H9 (cell line): ENCODE data around the gene RSBN1L. TPM values are rescaled to one million over a fixed set of nuclear protein-coding genes. Genes with fewer than 3 reads are reported as not detected.

Experiments
- DNase-seq: peaks from one replicate; pipeline ENCODE4 v3.0.0-alpha.2; 2017
- H2AFZ ChIP-seq: one replicate; pipeline ENCODE4 v1.6.1; 2013; ENCODE audit warnings: mild to moderate bottlenecking, low read length, control low read depth, moderate library complexity
- H2AK5ac ChIP-seq: 2 replicates; pipeline ENCODE4 v1.6.1; 2013; ENCODE audit warnings: low read length, control low read depth, mixed read lengths; ENCODE audit not compliant: insufficient read length
- H2BK120ac ChIP-seq: one replicate; pipeline ENCODE4 v1.6.1; 2013; ENCODE audit warnings: low read depth, mild to moderate bottlenecking, low read length, control low read depth, inconsistent platforms; ENCODE audit not compliant: poor library complexity, severe bottlenecking
- H2BK12ac ChIP-seq: 2 replicates; pipeline ENCODE4 v1.6.1; 2013; ENCODE audit warnings: low read length, control low read depth, mixed read lengths, low read depth; ENCODE audit not compliant: insufficient read length
- H2BK15ac ChIP-seq: 2 replicates; pipeline ENCODE4 v1.6.1; 2013; ENCODE audit warnings: low read depth, low read length, control low read depth
- H2BK20ac ChIP-seq: one replicate; pipeline ENCODE4 v1.6.1; 2013; ENCODE audit warnings: low read depth, mild to moderate bottlenecking, low read length, control low read depth, inconsistent platforms; ENCODE audit not compliant: poor library complexity, severe bottlenecking
- H2BK5ac ChIP-seq: 2 replicates; pipeline ENCODE4 v1.6.1; 2013; ENCODE audit warnings: low read length, control low read depth, mixed read lengths; ENCODE audit not compliant: insufficient read length
- H3K14ac ChIP-seq: 2 replicates; pipeline ENCODE4 v1.6.1; 2013; ENCODE audit warnings: low read length, control low read depth; ENCODE audit not compliant: insufficient read depth
- H3K18ac ChIP-seq: 2 replicates; pipeline ENCODE4 v1.6.1; 2013; ENCODE audit warnings: low read depth, mild to moderate bottlenecking, mixed read lengths, low read length, control low read depth; ENCODE audit not compliant: insufficient read length
- H3K23ac ChIP-seq: 2 replicates; pipeline ENCODE4 v1.6.1; 2013; ENCODE audit warnings: low read length, control low read depth, mixed read lengths, low read depth; ENCODE audit not compliant: insufficient read length
- H3K23me2 ChIP-seq: 2 replicates; pipeline ENCODE4 v1.6.1; 2013; ENCODE audit warnings: low read depth, mild to moderate bottlenecking, mixed read lengths, low read length, control low read depth; ENCODE audit not compliant: insufficient read length, poor library complexity, severe bottlenecking
- H3K27ac ChIP-seq: 2 replicates; pipeline ENCODE4 v1.5.1; 2013; ENCODE audit warnings: low read length, control low read depth, mixed read lengths, low read depth; ENCODE audit not compliant: insufficient read length
- H3K27me3 ChIP-seq: 2 replicates; pipeline ENCODE4 v1.6.1; 2013; ENCODE audit warnings: low read length, control low read depth, inconsistent platforms; ENCODE audit not compliant: insufficient read depth
- H3K4ac ChIP-seq: 2 replicates; pipeline ENCODE4 v1.6.1; 2013; ENCODE audit warnings: low read depth, mild to moderate bottlenecking, control low read depth, inconsistent platforms, low read length, moderate library complexity
- H3K4me1 ChIP-seq: 2 replicates; pipeline ENCODE4 v1.6.1; 2013; ENCODE audit warnings: low read length, control low read depth, inconsistent platforms; ENCODE audit not compliant: insufficient read depth
- H3K4me2 ChIP-seq: 2 replicates; pipeline ENCODE4 v1.6.1; 2013; ENCODE audit warnings: low read length, control low read depth, mixed read lengths; ENCODE audit not compliant: insufficient read length, insufficient read depth
- H3K56ac ChIP-seq: 2 replicates; pipeline ENCODE4 v1.6.1; 2013; ENCODE audit warnings: low read depth, mild to moderate bottlenecking, mixed read lengths, low read length, control low read depth; ENCODE audit not compliant: insufficient read length
- H3K79me1 ChIP-seq: 2 replicates; pipeline ENCODE4 v1.6.1; 2013; ENCODE audit warnings: low read depth, mild to moderate bottlenecking, moderate library complexity, low read length, control low read depth, inconsistent platforms; ENCODE audit not compliant: insufficient read depth, poor library complexity, severe bottlenecking
- H3K79me2 ChIP-seq: 2 replicates; pipeline ENCODE4 v1.6.1; 2013; ENCODE audit warnings: low read length, control low read depth, inconsistent platforms; ENCODE audit not compliant: insufficient read depth
- H3K9ac ChIP-seq: 2 replicates; pipeline ENCODE4 v1.6.1; 2013; ENCODE audit warnings: low read length, control low read depth, mixed read lengths; ENCODE audit not compliant: insufficient read length; ENCODE audit errors: extremely low read depth
- H3K9me3 ChIP-seq: one replicate; pipeline ENCODE4 v1.6.1; 2013; ENCODE audit warnings: low read depth, low read length, inconsistent platforms; ENCODE audit not compliant: control insufficient read depth
- H3T11ph ChIP-seq: one replicate; pipeline ENCODE4 v1.6.1; 2013; ENCODE audit warnings: mild to moderate bottlenecking, low read length, control low read depth, inconsistent platforms
- H4K20me1 ChIP-seq: one replicate; pipeline ENCODE4 v1.6.1; 2013; ENCODE audit not compliant: control insufficient read depth, insufficient read length, insufficient read depth
- H4K5ac ChIP-seq: 2 replicates; pipeline ENCODE4 v1.6.1; 2013; ENCODE audit warnings: low read depth, mild to moderate bottlenecking, mixed read lengths, low read length, control low read depth; ENCODE audit not compliant: insufficient read length
- H4K8ac ChIP-seq: replicated peaks from 2 replicates; pipeline ENCODE4 v1.6.1; 2013; ENCODE audit warnings: low read length, control low read depth, mixed read lengths, low read depth; ENCODE audit not compliant: insufficient read length
- H4K91ac ChIP-seq: 2 replicates; pipeline ENCODE4 v1.6.1; 2013; ENCODE audit warnings: low read depth, mild to moderate bottlenecking, moderate library complexity, mixed read lengths, low read length, control low read depth; ENCODE audit not compliant: insufficient read length
- H3K27ac Mint-ChIP-seq, 3 experiments: 2 replicates in 2 of 3; 3 replicates in 1 of 3; pipeline ENCODE4 v1.8.0; 2020 to 2021; ENCODE audit warnings: mixed read lengths in 3 of 3, mild to moderate bottlenecking in 1 of 3, moderate library complexity in 1 of 3
- H3K27me3 Mint-ChIP-seq: 2 replicates; pipeline ENCODE4 v1.8.0; 2021; ENCODE audit warnings: low read depth, mild to moderate bottlenecking, moderate library complexity, mixed read lengths
- H3K36me3 Mint-ChIP-seq, 3 experiments: 2 replicates in 2 of 3; 3 replicates in 1 of 3; pipeline ENCODE4 v1.8.0; 2020 to 2021; ENCODE audit warnings: low read depth in 3 of 3, mixed read lengths in 3 of 3; ENCODE audit not compliant: insufficient read depth in 1 of 3
- H3K4me1 Mint-ChIP-seq, 2 experiments: 2 replicates each; pipeline ENCODE4 v1.8.0; 2020; ENCODE audit warnings: mixed read lengths in 2 of 2
- H3K4me3 Mint-ChIP-seq, 2 experiments: 2 replicates in 1 of 2; 3 replicates in 1 of 2; pipeline ENCODE4 v1.8.0; 2020 to 2021; ENCODE audit warnings: mild to moderate bottlenecking in 2 of 2, mixed read lengths in 2 of 2, moderate library complexity in 1 of 2
- H3K9me3 Mint-ChIP-seq, 2 experiments: 2 replicates in 1 of 2; 3 replicates in 1 of 2; pipeline ENCODE4 v1.8.0; 2020; ENCODE audit warnings: mild to moderate bottlenecking in 2 of 2, mixed read lengths in 2 of 2, moderate library complexity in 1 of 2
- WGBS: extraction: QIAGEN DNeasy Blood & Tissue Kit; methylation state at CpG from one replicate; pipeline ENCODE4 v1.1.7; 2013; ENCODE audit warnings: missing lambda C conversion rate, low lambda C conversion rate, mixed read lengths; ENCODE audit not compliant: insufficient read length; ENCODE audit errors: extremely low coverage; 5-methylcytosine and 5-hydroxymethylcytosine counted together
- total RNA-seq: library from RNA; stranded (reverse); gene quantifications from 2 replicates; pipeline ENCODE4 v1.2.1, GENCODE V29; 2021
- TF ChIP-seq, protein P1 (sequence below): fragments of 200-600 bp; sonication (generic); conservative IDR thresholded peaks from 3 replicates; pipeline ENCODE4 v1.8.0; 2021; ENCODE audit warnings: antibody characterized with exemption, mild to moderate bottlenecking

Gene RSBN1L
- total RNA-seq, 1 experiment from 2014 or later, result 20.6 TPM

DNA sequence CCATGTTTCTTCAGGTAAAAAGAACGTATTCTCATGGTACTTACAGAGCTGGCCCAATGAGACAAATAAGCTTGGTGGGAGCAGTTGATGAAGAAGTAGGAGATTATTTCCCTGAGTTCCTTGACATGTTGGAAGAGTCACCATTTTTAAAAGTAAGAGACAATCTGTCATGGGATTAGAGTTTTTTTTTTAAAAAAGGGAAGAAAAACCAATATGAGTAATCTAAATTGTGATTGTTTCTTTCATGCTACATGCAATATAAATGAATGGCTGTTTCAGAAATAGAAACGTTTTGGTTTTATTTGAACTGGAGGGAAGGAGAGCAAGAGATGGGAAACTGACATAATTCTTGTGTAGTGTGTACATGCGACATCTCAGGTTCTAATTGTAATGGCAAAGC is 69.2 kb downstream of the RSBN1L start:
- no peak overlapping the region for H4K8ac ChIP-seq
- H3K23me2 ChIP-seq, result no peaks in the 10 kb centered on the region
- DNase-seq, result no peak
- H3K4ac ChIP-seq, result no peak overlapping the region
- peaks cover 0 to 12% of the 10 kb centered on the region in 2 experiments; a peak in 3 of 4 replicates for H3K4me1 Mint-ChIP-seq
- H3K4me1 ChIP-seq, result no peaks in the 10 kb centered on the region; the same call in 1 of the 2 replicates
- no peak overlapping the region for H3K4me2 ChIP-seq
- no peaks in the 10 kb centered on the region for H4K20me1 ChIP-seq
- H3K9me3 ChIP-seq, result no peaks in the 10 kb centered on the region
- no peak overlapping the region for H4K91ac ChIP-seq
- H3K23ac ChIP-seq, result no peak overlapping the region
- no peak overlapping the region for H2AFZ ChIP-seq
- no peak overlapping the region for H4K5ac ChIP-seq
- H3K9me3 Mint-ChIP-seq, result no peaks in the 10 kb centered on the region
- peak overlapping the region in 1 of 3 experiments; percentile 41; a peak in 3 of 7 replicates for H3K27ac Mint-ChIP-seq
- H3K27me3 ChIP-seq, result no peaks in the 10 kb centered on the region
- TF ChIP-seq, protein P1, sequence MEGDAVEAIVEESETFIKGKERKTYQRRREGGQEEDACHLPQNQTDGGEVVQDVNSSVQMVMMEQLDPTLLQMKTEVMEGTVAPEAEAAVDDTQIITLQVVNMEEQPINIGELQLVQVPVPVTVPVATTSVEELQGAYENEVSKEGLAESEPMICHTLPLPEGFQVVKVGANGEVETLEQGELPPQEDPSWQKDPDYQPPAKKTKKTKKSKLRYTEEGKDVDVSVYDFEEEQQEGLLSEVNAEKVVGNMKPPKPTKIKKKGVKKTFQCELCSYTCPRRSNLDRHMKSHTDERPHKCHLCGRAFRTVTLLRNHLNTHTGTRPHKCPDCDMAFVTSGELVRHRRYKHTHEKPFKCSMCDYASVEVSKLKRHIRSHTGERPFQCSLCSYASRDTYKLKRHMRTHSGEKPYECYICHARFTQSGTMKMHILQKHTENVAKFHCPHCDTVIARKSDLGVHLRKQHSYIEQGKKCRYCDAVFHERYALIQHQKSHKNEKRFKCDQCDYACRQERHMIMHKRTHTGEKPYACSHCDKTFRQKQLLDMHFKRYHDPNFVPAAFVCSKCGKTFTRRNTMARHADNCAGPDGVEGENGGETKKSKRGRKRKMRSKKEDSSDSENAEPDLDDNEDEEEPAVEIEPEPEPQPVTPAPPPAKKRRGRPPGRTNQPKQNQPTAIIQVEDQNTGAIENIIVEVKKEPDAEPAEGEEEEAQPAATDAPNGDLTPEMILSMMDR, result no peak
- no peak overlapping the region for H2BK12ac ChIP-seq
- no peak overlapping the region for H3K18ac ChIP-seq
- no peak overlapping the region for H3K9ac ChIP-seq
- peaks cover 8 to 21% (median 18%) of the 10 kb centered on the region in 3 experiments; a peak in 6 of 7 replicates for H3K36me3 Mint-ChIP-seq
- H2AK5ac ChIP-seq, result no peak overlapping the region
- H2BK5ac ChIP-seq, result no peak overlapping the region
- H3K79me2 ChIP-seq, result no peaks in the 10 kb centered on the region; the same call in 1 of the 2 replicates
- no peaks in the 10 kb centered on the region for H3K27me3 Mint-ChIP-seq
- H3K79me1 ChIP-seq, result peaks cover 2% of the 10 kb centered on the region
- no peak overlapping the region for H3T11ph ChIP-seq
- H3K27ac ChIP-seq, result no peak overlapping the region
- WGBS, result no CpG with 5 or more reads among the region's 3 CpGs
- no peak overlapping the region for H2BK120ac ChIP-seq
- no peak overlapping the region for H2BK20ac ChIP-seq
- no peak overlapping the region for H3K14ac ChIP-seq
- H3K56ac ChIP-seq, result no peak overlapping the region
- H2BK15ac ChIP-seq, result no peak overlapping the region
- H3K4me3 Mint-ChIP-seq, result no peak overlapping the region
